ENCODE measurements around the gene MGAT5.

The MGAT5 gene

GRCh38 chr2:134399096-134399495 lies 145.2 kb downstream of the MGAT5 start:
- Histone ChIP-seq H2AFZ (ENCODE audit: low read depth, low read length) (no peak overlapping the region), H3K9me3 (ENCODE audit: control insufficient read depth, low read length) (no peaks in the 10 kb centered on the region), H3K14ac (ENCODE audit: low read length in 2 of 2) (no peak overlapping the region), H3K27ac (ENCODE audit: low read length, poor library complexity, severe bottlenecking) (no peak overlapping the region), H3K79me1 (replicated peaks; ENCODE audit: low read length, poor library complexity, severe bottlenecking) (peaks cover 4% of the 10 kb centered on the region), H3K36me3 (ENCODE audit: control insufficient read depth in 1 of 2, insufficient read depth in 2 of 2, low read depth in 1 of 2, low read length in 2 of 2) (peaks cover 0 to 2% of the 10 kb centered on the region in 2 experiments), H3K9ac (ENCODE audit: low read length) (no peak overlapping the region), H2BK12ac (ENCODE audit: low read length in 2 of 2) (peak overlapping the region; percentile 51 to 75), H3K23ac (ENCODE audit: low read length in 2 of 2) (no peak overlapping the region), H3K4me1 (ENCODE audit: control insufficient read depth, insufficient read depth, low read depth, low read length) (peaks cover 5% of the 10 kb centered on the region), H3K4me3 (ENCODE audit: insufficient read depth in 1 of 2, low read depth in 1 of 2, low read length in 2 of 2) (no peak overlapping the region), H3K4me2 (ENCODE audit: low read length, poor library complexity, severe bottlenecking) (no peak overlapping the region), H3K27me3 (ENCODE audit: control insufficient read depth in 1 of 2, insufficient read depth in 1 of 2, low read length in 2 of 2) (no peaks in the 10 kb centered on the region), H3K4ac (ENCODE audit: low read depth in 1 of 2, low read length in 2 of 2) (no peak overlapping the region), H2BK120ac (ENCODE audit: low read depth, low read length) (no peak overlapping the region), H2BK5ac (ENCODE audit: low read depth, low read length, poor library complexity, severe bottlenecking) (no peak overlapping the region), H3K18ac (ENCODE audit: low read depth in 1 of 2, low read length in 2 of 2) (no peak overlapping the region), H4K91ac (ENCODE audit: low read length) (no peak overlapping the region), H2AK5ac (ENCODE audit: low read length, severe bottlenecking) (no peak overlapping the region), H4K8ac (ENCODE audit: low read length) (peak overlapping the region; percentile 84), H2BK15ac (ENCODE audit: low read depth, poor library complexity, severe bottlenecking) (no peak overlapping the region)
- 100% methylated on average over 1 of the region's 2 CpGs for WGBS
- no peak for DNase-seq

GRCh38 chr2:134401081-134401497 lies 147.2 kb downstream of the MGAT5 start:
- H3K4me2 ChIP-seq (ENCODE audit: low read length, poor library complexity, severe bottlenecking), result no peak overlapping the region
- peaks cover 0 to 2% of the 10 kb centered on the region in 2 experiments for H3K36me3 ChIP-seq (ENCODE audit: control insufficient read depth in 1 of 2, insufficient read depth in 2 of 2, low read depth in 1 of 2, low read length in 2 of 2)
- peaks cover 2% of the 10 kb centered on the region for H3K79me1 ChIP-seq (replicated peaks; ENCODE audit: low read length, poor library complexity, severe bottlenecking)
- no peak overlapping the region for H2BK5ac ChIP-seq (ENCODE audit: low read depth, low read length, poor library complexity, severe bottlenecking)
- no peaks in the 10 kb centered on the region for H3K27me3 ChIP-seq (ENCODE audit: control insufficient read depth in 1 of 2, insufficient read depth in 1 of 2, low read length in 2 of 2)
- no peak overlapping the region for H2BK15ac ChIP-seq (ENCODE audit: low read depth, poor library complexity, severe bottlenecking)
- peak overlapping the region; percentile 51 for H4K8ac ChIP-seq (ENCODE audit: low read length)
- peak overlapping the region in 1 of 2 experiments; percentile 47 for H3K4ac ChIP-seq (ENCODE audit: low read depth in 1 of 2, low read length in 2 of 2)
- no peak overlapping the region for H4K91ac ChIP-seq (ENCODE audit: low read length)
- H3K4me1 ChIP-seq (ENCODE audit: control insufficient read depth, insufficient read depth, low read depth, low read length), result peaks cover 7% of the 10 kb centered on the region
- H3K27ac ChIP-seq (ENCODE audit: low read length, poor library complexity, severe bottlenecking), result no peak overlapping the region
- H2AFZ ChIP-seq (ENCODE audit: low read depth, low read length), result no peak overlapping the region
- DNase-seq, result no peak
- peak overlapping the region in 1 of 2 experiments; percentile 18 for H3K23ac ChIP-seq (ENCODE audit: low read length in 2 of 2)
- H2BK12ac ChIP-seq (ENCODE audit: low read length in 2 of 2), result peak overlapping the region in 1 of 2 experiments; percentile 89
- peak overlapping the region; percentile 77 for H2BK120ac ChIP-seq (ENCODE audit: low read depth, low read length)
- H3K14ac ChIP-seq (ENCODE audit: low read length in 2 of 2), result peak overlapping the region in 1 of 2 experiments; percentile 86
- no peaks in the 10 kb centered on the region for H3K9me3 ChIP-seq (ENCODE audit: control insufficient read depth, low read length)
- H3K9ac ChIP-seq (ENCODE audit: low read length), result no peak overlapping the region
- no peak overlapping the region for H2AK5ac ChIP-seq (ENCODE audit: low read length, severe bottlenecking)
- no peak overlapping the region for H3K4me3 ChIP-seq (ENCODE audit: insufficient read depth in 1 of 2, low read depth in 1 of 2, low read length in 2 of 2)
- H3K18ac ChIP-seq (ENCODE audit: low read depth in 1 of 2, low read length in 2 of 2), result peak overlapping the region; percentile 58 to 82
- WGBS, result 62% methylated on average over 5 of the region's 5 CpGs

GRCh38 chr2:134401789-134402188 lies 147.9 kb downstream of the MGAT5 start:
- Histone ChIP-seq H3K27ac (ENCODE audit: low read length, poor library complexity, severe bottlenecking) (no peak overlapping the region), H3K27me3 (ENCODE audit: control insufficient read depth in 1 of 2, insufficient read depth in 1 of 2, low read length in 2 of 2) (no peaks in the 10 kb centered on the region), H3K14ac (ENCODE audit: low read length in 2 of 2) (no peak overlapping the region), H2BK120ac (ENCODE audit: low read depth, low read length) (no peak overlapping the region), H3K79me1 (replicated peaks; ENCODE audit: low read length, poor library complexity, severe bottlenecking) (no peaks in the 10 kb centered on the region), H2BK15ac (ENCODE audit: low read depth, poor library complexity, severe bottlenecking) (no peak overlapping the region), H3K4me3 (ENCODE audit: insufficient read depth in 1 of 2, low read depth in 1 of 2, low read length in 2 of 2) (no peak overlapping the region), H2BK5ac (ENCODE audit: low read depth, low read length, poor library complexity, severe bottlenecking) (no peak overlapping the region), H2BK12ac (ENCODE audit: low read length in 2 of 2) (peak overlapping the region; percentile 22 to 38), H3K4ac (ENCODE audit: low read depth in 1 of 2, low read length in 2 of 2) (no peak overlapping the region), H3K18ac (ENCODE audit: low read depth in 1 of 2, low read length in 2 of 2) (no peak overlapping the region), H3K36me3 (ENCODE audit: control insufficient read depth in 1 of 2, insufficient read depth in 2 of 2, low read depth in 1 of 2, low read length in 2 of 2) (no peaks in the 10 kb centered on the region), H4K91ac (ENCODE audit: low read length) (no peak overlapping the region), H3K4me2 (ENCODE audit: low read length, poor library complexity, severe bottlenecking) (no peak overlapping the region), H3K9me3 (ENCODE audit: control insufficient read depth, low read length) (no peaks in the 10 kb centered on the region), H2AFZ (ENCODE audit: low read depth, low read length) (no peak overlapping the region), H4K8ac (ENCODE audit: low read length) (no peak overlapping the region), H3K9ac (ENCODE audit: low read length) (peak overlapping the region; percentile 37), H2AK5ac (ENCODE audit: low read length, severe bottlenecking) (no peak overlapping the region), H3K23ac (ENCODE audit: low read length in 2 of 2) (no peak overlapping the region), H3K4me1 (ENCODE audit: control insufficient read depth, insufficient read depth, low read depth, low read length) (peaks cover 8% of the 10 kb centered on the region)
- 74% methylated on average over 2 of the region's 2 CpGs for whole genome bisulfite sequencing
- peak; percentile 54 for DNase-seq

- H2BK120ac ChIP-seq (ENCODE audit: low read depth, low read length), result no peak overlapping the region
- H3K27me3 ChIP-seq (ENCODE audit: control insufficient read depth in 1 of 2, insufficient read depth in 1 of 2, low read length in 2 of 2), result no peaks in the 10 kb centered on the region
- H3K79me1 ChIP-seq (replicated peaks; ENCODE audit: low read length, poor library complexity, severe bottlenecking), result no peaks in the 10 kb centered on the region
- no peak overlapping the region for H2BK15ac ChIP-seq (ENCODE audit: low read depth, poor library complexity, severe bottlenecking)
- H3K27ac ChIP-seq (ENCODE audit: low read length, poor library complexity, severe bottlenecking), result no peak overlapping the region
- WGBS, result no CpG with 5 or more reads among the region's 1 CpG
- no peak overlapping the region for H2BK12ac ChIP-seq (ENCODE audit: low read length in 2 of 2)
- no peak overlapping the region for H4K8ac ChIP-seq (ENCODE audit: low read length)
- no peak overlapping the region for H3K18ac ChIP-seq (ENCODE audit: low read depth in 1 of 2, low read length in 2 of 2)
- H3K36me3 ChIP-seq (ENCODE audit: control insufficient read depth in 1 of 2, insufficient read depth in 2 of 2, low read depth in 1 of 2, low read length in 2 of 2), result no peaks in the 10 kb centered on the region
- DNase-seq, result peak; percentile 46
- no peaks in the 10 kb centered on the region for H3K9me3 ChIP-seq (ENCODE audit: control insufficient read depth, low read length)
- H3K4me3 ChIP-seq (ENCODE audit: insufficient read depth in 1 of 2, low read depth in 1 of 2, low read length in 2 of 2), result no peak overlapping the region
- no peak overlapping the region for H3K4me2 ChIP-seq (ENCODE audit: low read length, poor library complexity, severe bottlenecking)
- H3K14ac ChIP-seq (ENCODE audit: low read length in 2 of 2), result no peak overlapping the region
- H3K4me1 ChIP-seq (ENCODE audit: control insufficient read depth, insufficient read depth, low read depth, low read length), result peaks cover 8% of the 10 kb centered on the region
- peak overlapping the region; percentile 37 for H3K9ac ChIP-seq (ENCODE audit: low read length)
- H2AFZ ChIP-seq (ENCODE audit: low read depth, low read length), result no peak overlapping the region
- no peak overlapping the region for H3K4ac ChIP-seq (ENCODE audit: low read depth in 1 of 2, low read length in 2 of 2)
- H3K23ac ChIP-seq (ENCODE audit: low read length in 2 of 2), result no peak overlapping the region
- H2AK5ac ChIP-seq (ENCODE audit: low read length, severe bottlenecking), result no peak overlapping the region
- H4K91ac ChIP-seq (ENCODE audit: low read length), result no peak overlapping the region
- no peak overlapping the region for H2BK5ac ChIP-seq (ENCODE audit: low read depth, low read length, poor library complexity, severe bottlenecking)
Observed at GRCh38 chr2:134402410-134402809, 148.5 kb downstream of the MGAT5 start.

All from mesenchymal stem cell (in vitro differentiated cells and primary cell).